T-helper 22 cell (primary cell): ENCODE results near the gene GOLGA3.

Experiments
- DNase-seq: peaks from one replicate; pipeline ENCODE4 v3.0.0-alpha.2; 2020; ENCODE audit warnings: low read depth

The GOLGA3 gene

GRCh38 chr12:132723015-132723763 lies 105.5 kb downstream of the GOLGA3 start:
- no peak for DNase-seq

GRCh38 chr12:132720606-132721345 lies 107.9 kb downstream of the GOLGA3 start:
- DNase-seq: no peak

- DNase-seq: no peak
Observed at GRCh38 chr12:132719954-132720324, 108.7 kb downstream of the GOLGA3 start.

GRCh38 chr12:132719141-132719953 lies 109.3 kb downstream of the GOLGA3 start:
- DNase-seq: no peak
